Peyer's patch (tissue), 4 donors: Measurements from ENCODE around the gene B3GNT5. TPM values are rescaled to one million over a fixed set of nuclear protein-coding genes. Genes with fewer than 3 reads are reported as not detected.

Experiments used
- DNase-seq, 3 donors: peaks; one replicate each; pipeline ENCODE4 v3.0.0-alpha.2; 2017 to 2019
- H3K27ac ChIP-seq, 4 donors: fragments of 200-600 bp; sonication (generic); one replicate each; pipeline ENCODE4 v1.5.1; 2016 to 2019
- H3K27me3 ChIP-seq, 2 donors: fragments of 200-600 bp; sonication (generic); one replicate each; pipeline ENCODE4 v1.5.1; 2019
- H3K36me3 ChIP-seq, 3 donors: fragments of 200-600 bp; sonication (generic); one replicate each; pipeline ENCODE4 v1.5.1; 2016 to 2019
- H3K4me1 ChIP-seq, 4 donors: fragments of 200-600 bp; sonication (generic); one replicate each; pipeline ENCODE4 v1.5.1; 2016 to 2019
- H3K4me3 ChIP-seq, 4 donors: fragments of 200-600 bp; sonication (generic); 1 replicate in 3 of 4; 2 replicates in 1 of 4; pipeline ENCODE4 v1.5.1; 2016 to 2019; ENCODE audit warnings: mild to moderate bottlenecking in 1 of 4
- H3K9me3 ChIP-seq, 4 donors: fragments of 200-600 bp; sonication (generic); one replicate each; pipeline ENCODE4 v1.5.1; 2016 to 2019; ENCODE audit warnings: mild to moderate bottlenecking in 1 of 4
- CTCF ChIP-seq, 6 experiments: fragments of 450-650 bp in 4 of 6; fragments of 200-600 bp in 2 of 6; sonication (generic) in 1 of 6; IDR thresholded peaks; one replicate each; pipeline ENCODE4 v1.5.1; 2017 to 2019; ENCODE audit warnings: antibody characterized with exemption in 6 of 6, mild to moderate bottlenecking in 3 of 6, moderate library complexity in 1 of 6
- POLR2A ChIP-seq, 2 donors: fragments of 450-650 bp; IDR thresholded peaks; one replicate each; pipeline ENCODE4 v1.5.1; 2017; ENCODE audit warnings: antibody characterized with exemption in 2 of 2, mild to moderate bottlenecking in 2 of 2, moderate library complexity in 2 of 2
- total RNA-seq, 4 donors: library from RNA; depleted of rRNA; stranded (reverse); fragments of >200 nt; gene quantifications; one replicate each; pipeline ENCODE4 v1.1.0, GENCODE V29; 2016

Gene B3GNT5
- total RNA-seq, 4 donors from 2014 or later = 15.7 to 66.2 (median 42.2) TPM

- Histone ChIP-seq H3K4me1 (peaks cover 0 to 5% (median 2%) of the 10 kb centered on the region in 4 donors), H3K9me3 (no peaks in the 10 kb centered on the region), H3K4me3 (no peak overlapping the region), H3K36me3 (no peaks in the 10 kb centered on the region), H3K27me3 (no peaks in the 10 kb centered on the region), H3K27ac (no peak overlapping the region)
- DNase-seq = no peak
- TF ChIP-seq POLR2A (IDR thresholded peaks at IDR 0.05) (no peak), CTCF (IDR thresholded peaks at IDR 0.05) (no peak)
Observed at GRCh38 chr3:183313351-183313750, 60.3 kb downstream of the B3GNT5 start.

GRCh38 chr3:183313764-183314163 is 60.7 kb downstream of the B3GNT5 start:
- DNase-seq = no peak
- no peaks in the 10 kb centered on the region for H3K9me3 ChIP-seq
- no peak for TF ChIP-seq POLR2A (IDR thresholded peaks at IDR 0.05)
- TF ChIP-seq CTCF (IDR thresholded peaks at IDR 0.05) = no peak
- H3K4me3 ChIP-seq = no peak overlapping the region
- no peaks in the 10 kb centered on the region for H3K27me3 ChIP-seq
- H3K4me1 ChIP-seq = peaks cover 0 to 4% (median under 1%) of the 10 kb centered on the region in 4 donors
- H3K36me3 ChIP-seq = no peaks in the 10 kb centered on the region
- H3K27ac ChIP-seq = no peak overlapping the region

- no peak overlapping the region for H3K4me3 ChIP-seq
- peak in 2 of 3 donors; percentile 81 for DNase-seq
- no peaks in the 10 kb centered on the region for H3K4me1 ChIP-seq
- peak overlapping the region in 3 of 4 donors; percentile 52 to 75 (median 60) for H3K27ac ChIP-seq
- TF ChIP-seq CTCF (IDR thresholded peaks at IDR 0.05) (no peak), POLR2A (IDR thresholded peaks at IDR 0.05) (peak in 1 of 2 donors; percentile 63)
- no peaks in the 10 kb centered on the region for H3K9me3 ChIP-seq
- no peaks in the 10 kb centered on the region for H3K36me3 ChIP-seq
- H3K27me3 ChIP-seq = no peaks in the 10 kb centered on the region
Observed at GRCh38 chr3:183315739-183316138, 62.7 kb downstream of the B3GNT5 start.

- no peaks in the 10 kb centered on the region for H3K9me3 ChIP-seq
- no peak overlapping the region for H3K4me3 ChIP-seq
- no peak overlapping the region for H3K27ac ChIP-seq
- no peaks in the 10 kb centered on the region for H3K27me3 ChIP-seq
- TF ChIP-seq POLR2A (IDR thresholded peaks at IDR 0.05) = no peak
- TF ChIP-seq CTCF (IDR thresholded peaks at IDR 0.05) = no peak
- no peaks in the 10 kb centered on the region for H3K36me3 ChIP-seq
- no peaks in the 10 kb centered on the region for H3K4me1 ChIP-seq
- DNase-seq = no peak
Observed at GRCh38 chr3:183317271-183317670, 64.2 kb downstream of the B3GNT5 start.

- H3K27ac ChIP-seq = no peak overlapping the region
- H3K9me3 ChIP-seq = no peaks in the 10 kb centered on the region
- H3K4me3 ChIP-seq = no peak overlapping the region
- no peaks in the 10 kb centered on the region for H3K36me3 ChIP-seq
- no peaks in the 10 kb centered on the region for H3K4me1 ChIP-seq
- TF ChIP-seq POLR2A (IDR thresholded peaks at IDR 0.05) (no peak), CTCF (IDR thresholded peaks at IDR 0.05) (no peak)
- no peaks in the 10 kb centered on the region for H3K27me3 ChIP-seq
- no peak for DNase-seq
Observed at GRCh38 chr3:183317886-183318865, 65.1 kb downstream of the B3GNT5 start.
